ENCODE results near the gene STK11IP.

The STK11IP gene

GRCh38 chr2:219581346-219581745 lies 16.3 kb upstream of the STK11IP start:
- DNase-seq (ENCODE audit: low read depth, low spot score), result no peak

DNA sequence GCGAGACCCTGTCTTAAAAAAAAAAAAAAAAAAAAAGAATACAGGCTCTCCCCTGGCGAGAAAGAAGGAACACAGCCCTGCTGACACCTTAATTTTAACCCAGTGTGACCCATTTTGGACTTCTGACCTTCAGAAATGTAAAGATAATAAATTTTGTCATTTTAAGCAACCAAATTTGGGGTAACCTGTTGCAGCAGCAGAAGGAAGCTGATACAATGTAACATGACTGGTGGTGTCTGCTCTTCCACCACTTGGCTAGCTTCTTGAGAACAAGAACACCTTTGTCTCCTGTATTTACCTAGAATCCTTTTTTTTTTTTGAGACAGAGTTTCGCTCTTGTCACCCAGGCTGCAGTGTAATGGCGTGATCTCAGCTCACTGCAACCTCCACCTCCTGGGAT lies 6.6 kb upstream of the STK11IP start:
- DNase-seq (ENCODE audit: low read depth, low spot score), result no peak

GRCh38 chr2:219592736-219593135 lies 4.9 kb upstream of the STK11IP start:
- DNase-seq (ENCODE audit: low read depth, low spot score), result no peak

GRCh38 chr2:219593154-219593553 lies 4.5 kb upstream of the STK11IP start:
- no peak for DNase-seq (ENCODE audit: low read depth, low spot score)

DNA sequence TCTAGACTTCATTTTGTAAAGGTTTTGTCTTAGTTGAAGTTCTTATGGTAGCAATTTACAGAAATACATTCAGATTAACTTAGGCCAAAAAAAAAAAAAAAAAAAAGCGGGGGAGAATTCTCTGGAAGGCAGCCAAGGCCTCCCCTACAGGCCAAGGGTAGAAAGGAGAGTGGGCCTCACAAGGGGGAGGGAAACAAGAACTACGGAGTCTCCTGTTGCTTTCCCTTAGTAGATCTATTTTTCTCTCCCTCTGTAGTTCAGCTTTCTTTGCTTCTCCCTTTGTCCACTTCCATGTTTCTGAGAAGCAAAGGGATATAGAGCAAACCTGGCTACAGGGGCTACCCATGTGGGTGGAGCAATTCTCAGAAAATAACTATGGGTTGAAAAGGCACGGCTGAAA lies 2.4 kb upstream of the STK11IP start:
- DNase-seq (ENCODE audit: low read depth, low spot score), result no peak

GRCh38 chr2:219596954-219597551 lies 604 bp upstream of the STK11IP start:
- DNase-seq (ENCODE audit: low read depth, low spot score), result no peak

GRCh38 chr2:219598308-219599078 lies 836 bp downstream of the STK11IP start:
- DNase-seq (ENCODE audit: low read depth, low spot score), result no peak

- no peak for DNase-seq (ENCODE audit: low read depth, low spot score)
Observed at GRCh38 chr2:219603771-219604170, 6.1 kb downstream of the STK11IP start.

DNA sequence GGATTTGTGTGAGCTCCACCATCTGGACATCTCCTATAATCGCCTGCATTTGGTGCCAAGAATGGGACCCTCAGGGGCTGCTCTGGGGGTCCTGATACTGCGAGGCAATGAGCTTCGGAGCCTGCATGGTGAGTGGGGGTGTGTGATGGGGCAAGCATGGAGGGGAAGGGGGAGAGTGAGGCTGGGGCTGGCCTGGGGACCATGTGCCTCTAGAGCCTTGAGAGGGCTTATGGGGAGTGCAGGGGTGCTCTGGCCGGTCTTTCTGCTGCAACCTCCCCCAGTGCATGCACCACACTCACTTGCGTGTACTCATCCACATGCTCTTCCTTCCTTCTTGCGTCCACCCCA lies 7.9 kb downstream of the STK11IP start:
- DNase-seq (ENCODE audit: low read depth, low spot score), result no peak

DNA sequence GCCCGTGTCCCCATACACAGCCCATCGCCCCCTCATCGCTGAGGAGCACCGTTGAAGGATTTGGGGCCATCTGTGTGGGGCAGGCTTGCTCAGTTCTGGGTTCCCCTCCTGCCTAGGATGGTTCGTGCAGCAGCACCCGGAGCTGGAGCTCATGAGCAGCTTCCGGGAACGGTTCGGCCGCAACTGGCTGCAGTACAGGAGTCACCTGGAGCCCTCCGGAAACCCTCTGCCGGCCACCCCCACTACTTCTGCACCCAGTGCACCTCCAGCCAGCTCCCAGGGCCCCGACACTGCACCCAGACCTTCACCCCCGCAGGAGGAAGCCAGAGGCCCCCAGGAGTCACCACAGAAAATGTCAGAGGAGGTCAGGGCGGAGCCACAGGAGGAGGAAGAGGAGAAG lies 10.3 kb downstream of the STK11IP start:
- DNase-seq (ENCODE audit: low read depth, low spot score), result no peak

- no peak for DNase-seq (ENCODE audit: low read depth, low spot score)
Observed at GRCh38 chr2:219608399-219608964, 10.8 kb downstream of the STK11IP start.

DNA sequence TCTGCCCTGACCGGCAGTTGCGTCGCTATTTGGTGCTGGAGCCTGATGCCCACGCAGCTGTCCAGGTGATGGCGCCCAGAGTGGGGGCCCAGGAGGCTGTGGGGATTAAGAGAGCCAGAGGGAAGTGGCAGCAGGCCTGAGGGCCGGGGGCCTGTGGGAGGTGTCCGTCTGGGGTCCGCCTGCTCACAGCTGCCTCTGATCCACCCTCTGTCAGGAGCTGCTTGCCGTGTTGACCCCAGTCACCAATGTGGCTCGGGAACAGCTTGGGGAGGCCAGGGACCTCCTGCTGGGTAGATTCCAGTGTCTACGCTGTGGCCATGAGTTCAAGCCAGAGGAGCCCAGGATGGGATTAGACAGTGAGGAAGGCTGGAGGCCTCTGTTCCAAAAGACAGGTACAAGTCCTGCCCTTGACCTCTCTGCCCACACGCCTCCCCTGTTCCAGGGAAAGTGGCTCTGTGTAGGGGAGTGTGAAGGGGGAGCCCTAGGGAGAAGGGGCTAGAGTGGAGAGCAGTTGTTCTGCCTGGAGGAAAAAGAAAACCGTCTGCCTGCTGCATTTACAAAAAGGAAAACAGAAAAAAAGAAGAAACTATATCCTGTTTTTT lies 11.6 kb downstream of the STK11IP start:
- DNase-seq (ENCODE audit: low read depth, low spot score), result no peak

DNA sequence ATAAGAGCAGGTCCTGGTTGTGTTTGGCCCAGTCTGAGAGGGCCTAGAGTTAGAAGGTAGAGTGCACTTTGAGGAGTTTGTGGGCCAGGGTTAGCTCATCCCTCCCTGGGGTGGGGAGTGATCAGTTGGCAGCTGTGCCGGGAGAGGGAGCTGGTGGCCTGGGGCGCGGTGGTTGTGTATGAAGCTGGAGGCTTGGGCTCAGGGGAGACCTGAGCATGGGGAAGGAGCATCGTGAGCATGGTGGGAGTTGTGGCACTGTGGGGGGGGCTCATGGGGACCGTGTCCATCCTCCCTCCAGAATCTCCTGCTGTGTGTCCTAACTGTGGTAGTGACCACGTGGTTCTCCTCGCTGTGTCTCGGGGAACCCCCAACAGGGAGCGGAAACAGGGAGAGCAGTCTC lies 13.6 kb downstream of the STK11IP start:
- DNase-seq (ENCODE audit: low read depth, low spot score), result no peak

GRCh38 chr2:219611866-219612576 lies 14.4 kb downstream of the STK11IP start:
- DNase-seq (ENCODE audit: low read depth, low spot score), result no peak

DNA sequence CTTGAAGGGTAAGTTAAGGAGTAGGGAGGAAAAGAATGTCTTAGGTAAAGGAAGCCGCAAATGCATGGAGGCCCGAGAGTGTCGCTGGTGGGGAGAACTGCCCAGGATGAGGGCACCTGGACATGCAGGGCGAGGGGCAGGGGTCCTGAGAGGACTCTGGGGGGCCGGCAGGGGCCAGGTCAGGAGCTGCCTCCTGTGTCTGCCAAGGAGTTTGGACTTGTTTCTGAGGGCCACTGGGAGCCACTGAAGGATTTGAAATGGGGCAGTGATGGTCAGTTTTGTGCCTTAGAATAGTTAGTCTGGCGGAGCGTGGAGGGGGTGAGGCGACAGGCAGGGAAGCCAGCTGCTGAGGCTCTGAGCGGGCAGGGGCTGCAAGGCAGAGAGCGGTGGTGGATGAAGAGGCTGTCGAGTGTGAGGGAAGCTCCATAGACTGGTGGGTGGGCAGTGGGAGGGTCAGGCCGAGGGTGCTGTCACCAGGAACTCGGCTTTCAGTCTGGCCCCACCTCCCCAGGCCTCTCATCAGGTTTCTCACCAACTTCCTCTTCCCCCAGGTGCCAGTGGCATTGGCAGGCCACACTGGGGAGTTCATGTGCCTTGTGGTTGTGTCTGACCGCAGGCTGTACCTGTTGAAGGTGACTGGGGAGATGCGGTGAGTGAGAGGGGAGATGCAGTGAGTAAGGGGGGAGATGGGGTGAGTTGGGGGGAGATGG lies 15.1 kb downstream of the STK11IP start:
- DNase-seq (ENCODE audit: low read depth, low spot score), result no peak

DNA sequence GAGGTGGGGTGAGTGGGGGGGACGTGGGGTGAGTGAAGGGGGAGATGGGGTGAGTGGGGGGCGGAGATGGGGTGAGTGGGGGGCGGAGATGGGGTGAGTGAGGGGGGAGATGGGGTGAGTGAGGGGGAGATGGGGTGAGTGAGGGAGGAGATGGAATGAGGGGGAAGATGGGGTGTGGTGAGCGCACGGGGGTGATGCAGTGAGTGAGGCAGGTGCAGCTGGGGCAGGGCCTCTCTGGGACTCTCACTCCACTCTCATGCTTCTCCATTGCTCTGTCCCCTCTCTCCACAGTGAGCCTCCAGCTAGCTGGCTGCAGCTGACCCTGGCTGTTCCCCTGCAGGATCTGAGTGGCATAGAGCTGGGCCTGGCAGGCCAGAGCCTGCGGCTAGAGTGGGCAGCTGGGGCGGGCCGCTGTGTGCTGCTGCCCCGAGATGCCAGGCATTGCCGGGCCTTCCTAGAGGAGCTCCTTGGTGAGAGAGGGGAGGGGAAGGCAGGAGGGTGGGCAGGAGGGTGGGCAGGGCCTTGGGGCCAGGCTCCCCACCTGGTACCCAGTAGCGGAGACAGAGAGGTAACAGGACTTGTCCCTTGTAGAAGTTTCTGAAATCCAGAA lies 15.9 kb downstream of the STK11IP start:
- no peak for DNase-seq (ENCODE audit: low read depth, low spot score)

DNA sequence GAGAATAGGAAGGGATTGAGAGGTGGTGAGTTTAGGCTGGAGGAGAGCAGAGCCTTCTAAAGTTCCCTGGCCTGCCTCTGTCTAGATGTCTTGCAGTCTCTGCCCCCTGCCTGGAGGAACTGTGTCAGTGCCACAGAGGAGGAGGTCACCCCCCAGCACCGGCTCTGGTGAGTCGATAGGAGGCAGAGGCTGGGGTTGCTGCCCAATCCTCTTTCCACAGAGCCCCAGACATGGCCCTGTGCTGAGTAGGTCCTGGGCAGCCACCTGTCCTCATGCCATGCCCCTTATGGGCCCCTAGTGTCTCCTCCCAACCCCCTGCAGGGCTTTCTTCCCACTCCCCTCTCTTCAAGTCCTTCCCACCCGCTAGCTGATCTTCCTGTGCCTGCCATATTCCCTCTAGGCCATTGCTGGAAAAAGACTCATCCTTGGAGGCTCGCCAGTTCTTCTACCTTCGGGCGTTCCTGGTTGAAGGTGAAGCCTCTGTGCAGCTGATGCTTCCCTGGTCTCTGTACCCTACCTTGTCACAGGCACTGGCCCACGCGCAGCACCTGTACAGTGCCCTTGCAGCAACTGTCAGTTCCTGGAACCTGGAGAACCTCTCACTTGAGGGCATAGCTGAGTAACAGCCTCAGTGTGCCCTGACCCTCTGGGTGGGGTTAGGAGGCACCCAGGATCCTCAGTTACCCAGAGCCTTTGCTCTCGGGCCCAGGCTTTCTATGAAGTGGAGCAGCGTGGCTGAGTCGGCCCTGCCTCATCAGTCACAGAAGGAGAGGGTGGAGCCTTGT lies 16.6 kb downstream of the STK11IP start:
- no peak for DNase-seq (ENCODE audit: low read depth, low spot score)

GRCh38 chr2:219615036-219615435 lies 17.4 kb downstream of the STK11IP start:
- DNase-seq (ENCODE audit: low read depth, low spot score), result no peak

GRCh38 chr2:219615894-219616293 lies 18.2 kb downstream of the STK11IP start:
- DNase-seq (ENCODE audit: low read depth, low spot score), result no peak

- no peak for DNase-seq (ENCODE audit: low read depth, low spot score)
Observed at GRCh38 chr2:219616550-219616949, 18.9 kb downstream of the STK11IP start.
